PC-3 (cell line): Measurements from ENCODE around the gene DNAJA3. TPM values are rescaled to one million over a fixed set of nuclear protein-coding genes. Genes with fewer than 3 reads are reported as not detected.

Experiments
- ATAC-seq: fragments of 200-7000 bp; cut with Tn5 transposase; 2 replicates; pipeline ENCODE4 v1.9.1; 2020; ENCODE audit warnings: mild to moderate bottlenecking, moderate library complexity
- BruUV-seq: library from RNA; stranded (reverse); fragments of 400-500 nt; replicated peaks from 2 replicates; lab custom pipeline; 2021; lab: Mats Ljungman, UMichigan
- CTCF ChIA-PET: fragments of 300-600 bp; sonication (Branson Sonifier 250); formaldehyde crosslinking; loops from one replicate; lab custom pipeline; 2022; ENCODE audit warnings: antibody characterized with exemption; lab: Charles Lee
- POLR2A ChIA-PET: fragments of 300-600 bp; sonication (Branson Sonifier 250); formaldehyde crosslinking; loops from one replicate; lab custom pipeline; 2022; ENCODE audit warnings: antibody characterized with exemption; ENCODE audit not compliant: unreplicated experiment; lab: Charles Lee
- DNase-seq: peaks from one replicate; pipeline ENCODE4 v3.0.0-alpha.2; 2015
- H2AFZ ChIP-seq: fragments of 300-600 bp; sonication (generic); 2 replicates; pipeline ENCODE4 v1.6.0; 2016; ENCODE audit warnings: antibody characterized with exemption, low read length
- H3F3A ChIP-seq: fragments of 300-600 bp; sonication (generic); one replicate; pipeline ENCODE4 v1.6.0; 2017; ENCODE audit warnings: antibody characterized with exemption, low read length, control low read depth, mild to moderate bottlenecking; ENCODE audit not compliant: unreplicated experiment
- H3K27ac ChIP-seq: fragments of 300-600 bp; sonication (generic); 2 replicates; pipeline ENCODE4 v1.5.1; 2016; ENCODE audit warnings: mild to moderate bottlenecking, low read length
- H3K27me3 ChIP-seq: fragments of 300-600 bp; sonication (generic); 2 replicates; pipeline ENCODE4 v1.6.1; 2016; ENCODE audit warnings: low read length, mixed read lengths
- H3K36me3 ChIP-seq: fragments of 300-600 bp; sonication (generic); 2 replicates; pipeline ENCODE4 v1.6.1; 2016; ENCODE audit warnings: low read depth, mixed run types, low read length, mixed read lengths
- H3K4me1 ChIP-seq: fragments of 300-600 bp; sonication (generic); 2 replicates; pipeline ENCODE4 v1.5.1; 2016; ENCODE audit warnings: low read length; ENCODE audit not compliant: insufficient read depth
- H3K4me2 ChIP-seq: fragments of 300-600 bp; sonication (generic); 2 replicates; pipeline ENCODE4 v1.6.0; 2016; ENCODE audit warnings: low read length
- H3K4me3 ChIP-seq: fragments of 300-600 bp; sonication (generic); 2 replicates; pipeline ENCODE4 v1.5.1; 2016; ENCODE audit warnings: mild to moderate bottlenecking, low read length, mixed read lengths
- H3K79me2 ChIP-seq: fragments of 300-600 bp; sonication (generic); 2 replicates; pipeline ENCODE4 v1.6.1; 2017; ENCODE audit warnings: low read length, mixed read lengths
- H3K9ac ChIP-seq: fragments of 300-600 bp; sonication (generic); 2 replicates; pipeline ENCODE4 v1.6.0; 2016; ENCODE audit warnings: mild to moderate bottlenecking, low read length
- H3K9me2 ChIP-seq: fragments of 300-600 bp; sonication (generic); replicated peaks from 2 replicates; pipeline ENCODE4 v1.6.1; 2016; ENCODE audit warnings: mixed run types, low read length, mixed read lengths
- H3K9me3 ChIP-seq: fragments of 300-600 bp; sonication (generic); 2 replicates; pipeline ENCODE4 v1.6.1; 2016; ENCODE audit warnings: low read length, mixed read lengths
- H4K20me1 ChIP-seq: fragments of 300-600 bp; sonication (generic); 2 replicates; pipeline ENCODE4 v1.6.1; 2016; ENCODE audit warnings: low read length, mixed read lengths
- EZH2 ChIP-seq: fragments of 300-600 bp; sonication (generic); IDR thresholded peaks from one replicate; pipeline ENCODE4 v1.6.1; 2017; ENCODE audit warnings: antibody characterized with exemption, mild to moderate bottlenecking, low read length; ENCODE audit not compliant: unreplicated experiment
- EZH2phosphoT487 ChIP-seq: fragments of 300-600 bp; sonication (generic); IDR thresholded peaks from 2 replicates; pipeline ENCODE4 v1.6.1; 2018; ENCODE audit warnings: mild to moderate bottlenecking, antibody characterized with exemption, low read length, borderline replicate concordance
- intact Hi-C: fragments of 100-400 bp; cut with micrococcal nuclease; formaldehyde crosslinking; loops from 2 replicates; pipeline ENCODE4 v1.9.0; 2023
- total RNA-seq: library from RNA; depleted of rRNA; stranded (reverse); fragments of >200 nt; gene quantifications from 2 replicates; pipeline ENCODE4 v1.2.3, GENCODE V29; 2014
- TF ChIP-seq, protein P1 (sequence below): fragments of 300-600 bp; sonication (generic); conservative IDR thresholded peaks from 2 replicates; pipeline ENCODE4 v1.5.1; 2017; ENCODE audit warnings: antibody characterized with exemption, low read depth, mild to moderate bottlenecking, low read length

DNAJA3 gene
- total RNA-seq, 1 experiment from 2014 or later = 123 TPM

DNA sequence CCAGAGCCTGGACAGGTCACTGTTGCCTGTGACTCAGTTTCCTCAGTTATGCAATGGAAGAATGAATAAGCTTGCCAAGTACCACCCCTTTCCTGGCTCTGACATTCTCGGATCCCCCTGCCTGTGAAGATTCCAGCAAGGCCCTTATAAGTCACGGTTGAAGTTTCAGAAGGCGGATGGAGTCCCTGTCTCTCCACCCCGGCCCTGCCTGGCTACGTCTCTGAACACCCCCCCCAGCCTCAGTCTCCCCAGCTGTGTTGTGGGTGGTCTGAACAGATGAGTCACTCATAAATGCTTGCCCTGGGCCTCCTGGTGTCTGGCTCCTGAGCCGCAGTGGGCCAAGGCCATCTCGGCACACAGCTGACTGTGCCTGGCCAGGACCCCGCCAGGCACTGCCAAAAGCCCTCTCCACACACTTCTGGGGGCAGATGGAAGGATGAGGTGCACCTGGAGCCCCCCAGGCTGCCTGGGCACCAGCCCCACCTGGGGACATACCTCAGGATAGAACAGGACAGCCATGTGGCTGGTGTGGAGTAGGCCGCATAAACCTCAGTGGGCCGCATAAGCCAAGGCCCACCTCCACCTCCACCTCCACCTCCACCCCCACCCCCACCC is 38.6 kb upstream of the DNAJA3 start:
- no peaks in the 10 kb centered on the region for H3K4me1 ChIP-seq
- no peak overlapping the region for H3K9ac ChIP-seq
- no peaks in the 10 kb centered on the region for H3K9me3 ChIP-seq
- CTCF ChIA-PET = no interaction called here
- no peak for TF ChIP-seq EZH2phosphoT487
- TF ChIP-seq, protein P1, sequence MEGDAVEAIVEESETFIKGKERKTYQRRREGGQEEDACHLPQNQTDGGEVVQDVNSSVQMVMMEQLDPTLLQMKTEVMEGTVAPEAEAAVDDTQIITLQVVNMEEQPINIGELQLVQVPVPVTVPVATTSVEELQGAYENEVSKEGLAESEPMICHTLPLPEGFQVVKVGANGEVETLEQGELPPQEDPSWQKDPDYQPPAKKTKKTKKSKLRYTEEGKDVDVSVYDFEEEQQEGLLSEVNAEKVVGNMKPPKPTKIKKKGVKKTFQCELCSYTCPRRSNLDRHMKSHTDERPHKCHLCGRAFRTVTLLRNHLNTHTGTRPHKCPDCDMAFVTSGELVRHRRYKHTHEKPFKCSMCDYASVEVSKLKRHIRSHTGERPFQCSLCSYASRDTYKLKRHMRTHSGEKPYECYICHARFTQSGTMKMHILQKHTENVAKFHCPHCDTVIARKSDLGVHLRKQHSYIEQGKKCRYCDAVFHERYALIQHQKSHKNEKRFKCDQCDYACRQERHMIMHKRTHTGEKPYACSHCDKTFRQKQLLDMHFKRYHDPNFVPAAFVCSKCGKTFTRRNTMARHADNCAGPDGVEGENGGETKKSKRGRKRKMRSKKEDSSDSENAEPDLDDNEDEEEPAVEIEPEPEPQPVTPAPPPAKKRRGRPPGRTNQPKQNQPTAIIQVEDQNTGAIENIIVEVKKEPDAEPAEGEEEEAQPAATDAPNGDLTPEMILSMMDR = no peak
- no peak for TF ChIP-seq EZH2
- no peaks in the 10 kb centered on the region for H4K20me1 ChIP-seq
- H3K4me2 ChIP-seq = no peak overlapping the region
- POLR2A ChIA-PET = no interaction called here
- no TSS peak for BruUV-seq
- DNase-seq (no peak), ATAC-seq (no peak)
- no peaks in the 10 kb centered on the region for H3K9me2 ChIP-seq
- intact Hi-C loops = no loop called here
- H3K4me3 ChIP-seq = no peak overlapping the region
- no peak overlapping the region for H3K27ac ChIP-seq
- no peak overlapping the region for H2AFZ ChIP-seq
- H3K36me3 ChIP-seq = no peaks in the 10 kb centered on the region
- H3F3A ChIP-seq = no peaks in the 10 kb centered on the region
- H3K27me3 ChIP-seq = no peaks in the 10 kb centered on the region
- H3K79me2 ChIP-seq = no peaks in the 10 kb centered on the region

DNA sequence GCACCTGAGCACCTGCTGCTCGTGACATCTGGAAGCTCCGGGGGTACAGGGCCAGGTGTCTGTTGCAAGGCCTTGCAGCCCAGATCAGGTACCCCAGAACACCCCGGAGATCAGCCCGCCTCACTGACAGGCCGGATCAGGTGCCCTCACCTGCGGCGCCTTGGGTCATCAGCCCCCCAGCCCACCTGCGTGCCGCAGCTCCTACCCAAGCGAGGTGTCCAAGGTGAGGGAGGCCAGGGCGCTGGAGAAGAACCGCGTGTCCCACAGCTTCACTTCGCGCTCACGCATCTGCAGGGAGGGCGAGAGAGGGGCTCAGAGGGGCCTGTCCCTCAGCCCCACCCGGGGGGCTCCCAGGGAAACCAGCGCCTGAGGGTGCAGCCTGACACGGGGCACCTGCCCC is 37.9 kb upstream of the DNAJA3 start:
- Histone ChIP-seq H3K4me2 (no peak overlapping the region), H3F3A (no peaks in the 10 kb centered on the region), H3K4me1 (no peaks in the 10 kb centered on the region), H3K79me2 (no peaks in the 10 kb centered on the region), H3K36me3 (no peaks in the 10 kb centered on the region), H3K27me3 (no peaks in the 10 kb centered on the region), H3K9ac (no peak overlapping the region), H3K27ac (no peak overlapping the region), H3K9me2 (no peaks in the 10 kb centered on the region), H3K9me3 (no peaks in the 10 kb centered on the region), H4K20me1 (no peaks in the 10 kb centered on the region), H3K4me3 (no peak overlapping the region), H2AFZ (no peak overlapping the region)
- DNase-seq = no peak
- ChIA-PET POLR2A (no interaction called here), CTCF (no interaction called here)
- ATAC-seq = no peak
- intact Hi-C loops = no loop called here
- no TSS peak for BruUV-seq
- TF ChIP-seq EZH2phosphoT487 (no peak), EZH2 (no peak)
- TF ChIP-seq, protein P1 = no peak

- Histone ChIP-seq H3K4me1 (no peaks in the 10 kb centered on the region), H3K27ac (no peak overlapping the region), H3K79me2 (no peaks in the 10 kb centered on the region), H2AFZ (no peak overlapping the region), H3K4me2 (no peak overlapping the region), H3K36me3 (no peaks in the 10 kb centered on the region), H4K20me1 (no peaks in the 10 kb centered on the region), H3K9me3 (no peaks in the 10 kb centered on the region), H3F3A (no peaks in the 10 kb centered on the region), H3K9me2 (no peaks in the 10 kb centered on the region), H3K27me3 (no peaks in the 10 kb centered on the region), H3K4me3 (no peak overlapping the region), H3K9ac (no peak overlapping the region)
- TF ChIP-seq EZH2 (no peak), EZH2phosphoT487 (no peak)
- TF ChIP-seq, protein P1 = no peak
- POLR2A ChIA-PET = no interaction called here
- ATAC-seq (no peak), DNase-seq (no peak)
- BruUV-seq = no TSS peak
- CTCF ChIA-PET = no interaction called here
- intact Hi-C loops = no loop called here
Measured at GRCh38 chr16:4388271-4389021, 37.2 kb upstream of the DNAJA3 start.
